Measurements from ENCODE around the gene ACAA2.

ACAA2 gene, protein sequence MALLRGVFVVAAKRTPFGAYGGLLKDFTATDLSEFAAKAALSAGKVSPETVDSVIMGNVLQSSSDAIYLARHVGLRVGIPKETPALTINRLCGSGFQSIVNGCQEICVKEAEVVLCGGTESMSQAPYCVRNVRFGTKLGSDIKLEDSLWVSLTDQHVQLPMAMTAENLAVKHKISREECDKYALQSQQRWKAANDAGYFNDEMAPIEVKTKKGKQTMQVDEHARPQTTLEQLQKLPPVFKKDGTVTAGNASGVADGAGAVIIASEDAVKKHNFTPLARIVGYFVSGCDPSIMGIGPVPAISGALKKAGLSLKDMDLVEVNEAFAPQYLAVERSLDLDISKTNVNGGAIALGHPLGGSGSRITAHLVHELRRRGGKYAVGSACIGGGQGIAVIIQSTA

DNA sequence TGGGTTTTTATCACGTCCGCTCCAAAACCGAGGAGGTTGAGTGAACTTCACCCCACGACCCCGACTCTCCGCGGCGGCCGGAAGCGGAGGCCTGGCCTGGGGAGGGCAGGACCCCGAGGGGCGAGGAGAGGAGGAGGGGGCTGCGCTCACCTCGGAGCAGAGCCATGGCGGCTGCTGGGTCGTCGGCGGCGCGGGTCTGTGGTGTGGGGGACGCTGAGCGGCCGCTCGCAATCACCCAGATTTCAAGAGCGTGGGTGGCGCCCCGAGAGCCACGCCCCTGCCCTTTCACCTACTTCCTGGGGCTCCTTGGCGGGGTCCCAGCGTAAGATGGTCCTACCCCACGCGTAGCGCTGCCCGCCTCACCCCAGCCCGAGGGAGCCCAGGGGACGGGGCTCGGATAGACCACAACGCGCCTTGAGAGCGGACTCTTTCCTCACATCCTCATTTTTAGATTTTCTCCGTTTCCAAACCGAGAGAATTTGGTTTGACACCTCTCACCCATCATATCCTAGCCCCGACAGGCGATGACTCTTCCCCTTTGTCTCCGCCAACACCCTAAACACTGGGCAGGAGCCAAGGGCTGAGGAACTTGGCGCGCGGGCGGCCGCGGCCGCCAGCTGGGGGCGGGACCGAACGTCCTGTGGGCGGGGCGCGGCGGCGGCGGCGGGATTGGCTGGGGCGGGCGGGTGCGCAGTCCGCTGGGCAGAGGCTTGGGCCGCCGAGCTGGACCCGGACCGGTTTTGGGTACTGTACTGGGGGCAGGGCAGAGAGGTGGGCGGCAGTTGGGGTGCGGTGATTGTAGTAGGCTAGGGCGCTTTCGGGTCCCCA is at the start of gene ACAA2:
ACAA2 (minus strand) TSS at position 215 of the 828 bp plus-strand sequence; CDS start at position 166, 49 bp downstream.
- peak; percentile 80 for DNase-seq

DNA sequence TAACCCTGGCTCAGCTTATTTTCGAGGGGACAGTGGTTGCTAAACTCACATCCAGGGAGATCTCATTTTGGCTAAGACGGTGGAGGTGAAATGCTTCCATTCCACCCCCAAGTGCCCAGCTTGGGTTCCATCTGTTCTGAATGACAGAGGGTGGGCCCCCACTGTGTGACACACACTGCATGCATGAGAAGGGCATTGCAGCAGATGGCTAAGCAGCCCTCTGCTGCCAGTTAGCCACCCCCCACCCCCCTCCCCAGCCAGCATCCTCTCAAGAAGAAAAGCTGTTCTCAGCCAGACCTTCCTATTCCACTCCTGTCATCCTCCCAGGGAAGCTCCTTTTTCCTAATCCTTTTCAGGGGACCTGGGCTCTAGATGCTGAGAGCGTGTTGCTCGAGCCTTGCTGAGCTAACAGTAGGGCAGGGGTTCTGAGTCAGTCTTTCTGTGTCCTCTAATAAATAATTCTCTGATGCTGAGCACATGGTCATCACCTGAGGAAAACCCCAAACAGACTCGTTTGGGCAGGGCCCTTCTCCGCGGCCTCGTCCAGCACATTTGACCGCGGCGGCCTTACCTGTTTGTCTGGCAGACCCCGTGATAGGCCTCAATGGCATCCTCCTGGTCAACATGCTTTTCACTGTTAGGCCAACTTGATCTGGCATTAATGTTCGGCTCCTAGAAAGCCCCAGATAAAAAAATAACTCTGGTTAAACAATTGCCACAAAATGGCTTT is 49.5 kb upstream of the ACAA2 start:
- no peak for DNase-seq

DNA sequence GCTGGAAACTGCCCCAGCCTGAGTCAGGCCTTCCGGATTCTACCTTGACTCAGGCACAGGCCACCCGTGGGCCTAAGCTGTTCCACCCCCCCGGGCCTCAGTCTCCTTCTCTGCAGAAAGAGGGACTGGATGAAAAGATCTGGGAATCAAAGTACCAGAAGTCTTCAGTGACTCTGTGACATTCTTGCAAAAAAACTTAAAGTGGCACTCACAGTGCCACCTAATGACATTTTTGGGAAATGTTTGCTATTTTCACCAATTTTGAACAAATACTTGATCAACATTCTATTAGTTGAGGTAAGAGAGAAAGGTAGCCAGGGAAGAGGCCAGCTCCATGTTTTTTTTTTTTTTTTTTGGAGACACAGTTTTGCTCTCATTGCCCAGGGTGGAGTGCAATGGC is 48.3 kb upstream of the ACAA2 start:
- DNase-seq = no peak

DNA sequence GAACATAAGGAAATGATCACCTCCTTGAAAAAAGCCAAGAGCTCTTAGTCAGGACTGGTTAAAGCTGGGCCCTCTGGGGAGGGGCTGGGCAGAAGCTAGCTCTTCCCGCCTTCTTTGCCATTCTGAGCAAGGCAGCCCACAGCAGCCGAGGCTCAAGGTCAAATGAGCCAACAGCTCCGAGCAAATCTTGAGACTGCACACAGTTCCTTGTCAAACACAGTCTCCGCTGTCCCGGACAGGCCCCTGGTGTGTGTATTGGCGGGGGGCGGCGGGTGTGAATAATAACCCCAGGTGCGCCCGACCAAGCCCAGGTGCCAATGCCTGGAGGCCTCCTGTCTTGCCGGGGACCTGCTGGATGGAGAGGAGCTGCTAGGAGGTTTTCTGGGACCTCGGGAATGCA is 46.4 kb upstream of the ACAA2 start:
- DNase-seq = no peak

DNA sequence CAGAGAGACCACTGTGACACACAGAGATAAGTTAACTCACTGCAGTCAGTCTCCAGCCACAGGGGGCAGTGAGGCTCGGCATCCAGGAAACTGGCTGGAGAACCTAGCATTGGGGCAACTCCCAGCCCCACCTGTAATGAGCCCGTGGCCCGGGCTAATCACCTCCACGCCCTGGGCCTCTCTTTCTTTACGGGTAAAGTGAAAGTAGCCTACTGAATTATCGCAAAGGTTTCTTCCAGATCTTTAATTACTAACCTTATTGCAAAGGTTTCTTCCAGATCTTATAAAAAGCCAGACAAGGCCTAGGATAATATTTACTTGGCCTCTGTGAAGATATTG is 45.7 kb upstream of the ACAA2 start:
- DNase-seq = no peak

DNA sequence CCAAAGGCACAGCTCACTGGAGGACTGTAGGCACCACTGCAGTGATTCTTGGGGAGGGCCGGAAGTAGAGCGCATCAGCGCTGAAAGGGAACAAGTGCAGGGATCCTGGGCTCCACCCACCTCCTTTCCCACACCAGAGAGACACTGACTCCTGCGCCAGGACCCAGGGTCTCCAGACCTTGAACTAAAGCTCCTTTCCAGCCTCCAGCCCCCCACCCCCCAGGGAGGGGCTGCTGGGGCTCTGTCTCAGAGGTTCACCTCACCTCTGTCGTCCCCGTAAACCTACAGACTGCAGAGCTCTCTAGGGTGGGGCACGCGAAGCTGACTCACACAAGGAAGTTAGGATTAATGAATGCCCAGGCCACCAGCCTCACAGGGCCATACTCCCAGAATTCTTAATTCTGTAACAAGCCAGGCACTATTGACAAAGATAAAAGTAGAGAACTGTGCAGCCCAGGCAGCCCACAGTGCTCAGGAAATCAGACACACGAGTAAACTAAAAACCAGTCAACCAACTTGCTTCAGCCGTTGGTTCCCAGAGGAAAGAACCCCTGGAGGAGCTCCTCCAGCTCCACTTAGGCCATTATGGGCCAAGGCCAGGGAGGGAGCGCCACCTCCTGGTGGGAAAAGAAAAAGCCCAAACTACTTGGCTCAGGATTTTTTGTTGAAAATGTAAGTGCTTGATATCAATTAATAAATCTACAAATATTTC is 45.1 kb upstream of the ACAA2 start:
- peak; percentile 61 for DNase-seq

DNA sequence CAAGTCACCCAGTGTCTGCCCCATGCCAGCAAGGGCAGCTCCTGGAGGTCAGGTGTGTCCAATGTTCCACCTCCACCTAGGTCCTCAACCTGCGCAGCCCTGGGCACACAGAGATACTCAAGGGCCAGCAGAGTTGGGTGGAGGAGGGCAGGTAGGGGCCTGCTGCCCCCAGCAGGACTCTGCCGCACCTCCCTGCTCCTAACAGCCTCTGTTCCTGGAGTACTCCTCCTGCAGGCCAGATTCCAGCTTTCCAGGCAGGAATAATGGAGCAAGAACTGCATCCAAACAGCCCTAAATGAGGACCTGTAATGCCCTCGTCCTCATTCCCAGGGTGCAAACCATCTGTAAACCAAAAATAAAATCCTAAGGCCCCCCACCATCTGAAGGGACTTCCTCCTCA is 44.4 kb upstream of the ACAA2 start:
- no peak for DNase-seq

DNA sequence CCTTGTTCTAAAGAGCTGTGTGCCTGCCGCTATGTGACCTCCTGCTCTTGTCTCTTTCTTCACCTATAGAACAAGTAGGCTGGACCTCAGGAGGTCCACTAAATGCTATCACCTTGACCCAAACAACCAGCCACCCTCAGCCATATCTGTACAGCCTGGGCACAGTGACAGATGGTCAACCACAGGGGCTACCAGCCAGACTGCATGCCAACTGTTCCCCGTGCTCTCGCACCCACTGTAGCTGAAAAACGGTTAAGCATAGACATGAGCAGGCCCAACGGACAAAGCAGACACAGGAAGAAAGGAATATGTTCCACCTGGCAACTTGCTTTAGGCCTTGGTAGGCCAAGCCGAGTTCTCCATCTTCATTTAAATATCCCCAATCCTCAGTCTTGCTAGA is 43.2 kb upstream of the ACAA2 start:
- DNase-seq = no peak

DNA sequence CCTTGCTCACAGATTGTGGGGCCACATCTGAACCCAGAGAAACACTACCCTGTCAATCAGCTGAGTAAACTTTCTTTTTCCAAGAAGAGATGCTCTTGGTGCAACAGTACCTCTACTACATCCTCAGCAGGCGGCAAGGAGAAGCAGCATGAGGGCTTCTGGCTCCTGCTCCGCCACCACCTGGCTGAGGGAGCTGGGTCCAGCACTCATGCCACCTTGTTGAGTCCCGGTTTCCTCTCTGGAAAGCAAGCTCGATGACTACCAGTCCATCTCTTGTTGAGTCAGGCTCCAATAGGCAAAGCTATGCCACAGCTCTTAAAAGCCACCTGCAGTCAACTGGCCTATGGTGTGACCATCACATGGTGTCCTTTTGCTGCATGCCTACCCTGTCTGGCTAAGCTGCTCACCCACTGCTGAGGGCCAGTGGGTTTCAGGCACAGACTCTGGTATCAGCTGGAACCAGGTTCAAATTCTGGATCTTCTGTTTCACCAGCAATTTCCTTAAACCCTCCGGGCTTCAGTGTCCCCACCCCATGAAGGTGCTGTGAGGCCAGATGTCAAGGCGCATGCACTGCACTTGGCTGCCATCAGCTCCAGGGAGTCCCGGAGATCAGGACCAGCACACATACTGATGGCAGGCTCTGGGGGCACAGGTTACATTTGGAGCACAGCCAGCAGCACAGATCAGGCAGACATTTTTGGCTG is 42.5 kb upstream of the ACAA2 start:
- no peak for DNase-seq

DNA sequence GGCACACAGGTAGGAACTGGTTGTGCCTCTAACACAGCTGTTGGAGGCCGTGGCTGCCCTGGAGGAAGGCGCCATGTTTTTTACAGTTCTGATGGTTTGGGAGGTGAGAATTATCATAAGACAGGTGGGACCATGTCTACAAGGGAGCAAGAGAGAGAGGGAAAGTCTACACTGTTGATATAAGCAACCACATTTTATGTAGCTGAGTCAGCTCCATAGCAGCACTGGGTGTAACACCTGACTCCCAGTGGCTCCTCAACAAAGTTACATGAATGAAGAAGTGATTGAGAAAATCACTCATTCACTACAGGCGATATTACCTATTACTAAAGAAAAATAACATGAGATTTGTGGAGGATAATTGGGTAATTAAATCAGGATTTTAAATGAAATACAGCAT is 41.3 kb upstream of the ACAA2 start:
- DNase-seq = no peak

DNA sequence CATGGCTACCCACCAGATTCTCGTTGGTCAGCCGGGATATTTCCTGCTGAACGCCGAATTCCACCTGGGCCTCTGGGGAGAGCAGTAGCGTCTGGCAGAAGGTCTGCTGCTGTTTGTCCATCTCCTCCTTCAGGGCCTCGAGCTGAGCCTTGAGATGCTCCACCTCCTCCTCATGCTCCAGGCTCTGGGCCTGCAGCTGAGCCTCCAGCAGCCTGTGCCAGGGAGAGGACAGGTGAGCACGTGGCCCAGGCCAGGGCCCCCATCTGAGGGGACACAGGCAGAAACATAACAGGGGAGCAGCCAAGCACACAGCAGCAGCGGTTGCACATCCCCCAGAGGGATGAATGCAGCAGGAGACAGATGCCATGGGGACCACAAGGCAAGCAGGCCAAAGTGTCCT is 40.1 kb upstream of the ACAA2 start:
- no peak for DNase-seq

DNA sequence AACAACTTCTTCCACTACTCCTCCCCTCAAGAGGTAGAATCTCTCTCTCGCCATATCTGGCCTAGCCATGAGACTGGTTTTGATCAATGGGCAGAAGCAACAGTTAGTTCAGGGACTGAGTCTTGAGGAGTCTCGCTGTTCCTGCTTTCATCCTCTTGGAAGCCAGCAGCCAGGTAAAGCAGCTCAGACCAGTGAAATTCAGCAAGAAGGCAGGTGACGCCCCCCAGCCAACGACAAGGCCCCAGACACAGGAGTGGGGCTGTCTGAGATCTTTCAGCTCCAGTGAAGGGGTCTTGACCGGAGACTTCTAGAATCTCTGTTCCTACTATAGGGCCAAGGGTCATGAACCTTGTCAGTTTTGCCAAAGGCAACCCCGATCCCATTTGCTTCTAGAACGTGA is 39.7 kb upstream of the ACAA2 start:
- no peak for DNase-seq

DNA sequence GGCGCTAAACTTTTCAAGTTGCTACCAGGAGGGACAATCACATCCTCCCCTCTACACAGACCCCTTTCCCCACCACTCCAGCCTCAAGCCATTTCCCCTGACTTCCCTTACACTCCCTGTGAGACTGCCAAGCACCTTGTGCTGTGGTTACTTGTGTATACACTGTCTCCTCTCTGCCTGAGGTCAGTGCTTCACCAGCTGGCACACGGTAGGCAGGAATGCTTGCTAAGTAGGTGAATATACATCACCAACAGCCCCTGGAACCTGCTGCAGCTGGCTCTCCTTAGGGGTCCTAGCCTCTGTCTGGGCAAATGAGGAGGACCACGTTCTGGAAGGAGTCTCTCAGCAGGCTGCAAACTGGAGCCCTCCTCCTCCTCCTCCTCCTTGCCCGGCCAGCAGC is 38.3 kb upstream of the ACAA2 start:
- no peak for DNase-seq

DNA sequence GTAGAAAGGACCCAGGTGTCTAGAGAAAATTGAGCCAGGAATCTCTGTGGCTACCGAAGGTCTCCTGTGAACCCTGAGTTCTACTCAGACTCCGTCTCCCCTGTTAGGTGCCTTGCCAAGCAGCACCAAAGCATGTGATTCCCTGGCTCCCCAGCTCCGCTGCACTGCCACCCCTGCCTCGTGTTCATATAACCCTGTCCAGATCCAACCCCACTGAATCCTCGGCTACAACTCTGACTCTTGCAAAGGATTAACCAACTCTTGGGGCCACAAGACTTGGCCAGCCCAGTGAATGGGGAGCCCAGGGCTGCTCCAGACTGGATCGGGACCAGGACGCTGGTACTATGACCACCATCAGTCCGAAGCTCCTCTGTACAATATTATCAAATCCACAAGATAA is 37.3 kb upstream of the ACAA2 start:
- no peak for DNase-seq

DNA sequence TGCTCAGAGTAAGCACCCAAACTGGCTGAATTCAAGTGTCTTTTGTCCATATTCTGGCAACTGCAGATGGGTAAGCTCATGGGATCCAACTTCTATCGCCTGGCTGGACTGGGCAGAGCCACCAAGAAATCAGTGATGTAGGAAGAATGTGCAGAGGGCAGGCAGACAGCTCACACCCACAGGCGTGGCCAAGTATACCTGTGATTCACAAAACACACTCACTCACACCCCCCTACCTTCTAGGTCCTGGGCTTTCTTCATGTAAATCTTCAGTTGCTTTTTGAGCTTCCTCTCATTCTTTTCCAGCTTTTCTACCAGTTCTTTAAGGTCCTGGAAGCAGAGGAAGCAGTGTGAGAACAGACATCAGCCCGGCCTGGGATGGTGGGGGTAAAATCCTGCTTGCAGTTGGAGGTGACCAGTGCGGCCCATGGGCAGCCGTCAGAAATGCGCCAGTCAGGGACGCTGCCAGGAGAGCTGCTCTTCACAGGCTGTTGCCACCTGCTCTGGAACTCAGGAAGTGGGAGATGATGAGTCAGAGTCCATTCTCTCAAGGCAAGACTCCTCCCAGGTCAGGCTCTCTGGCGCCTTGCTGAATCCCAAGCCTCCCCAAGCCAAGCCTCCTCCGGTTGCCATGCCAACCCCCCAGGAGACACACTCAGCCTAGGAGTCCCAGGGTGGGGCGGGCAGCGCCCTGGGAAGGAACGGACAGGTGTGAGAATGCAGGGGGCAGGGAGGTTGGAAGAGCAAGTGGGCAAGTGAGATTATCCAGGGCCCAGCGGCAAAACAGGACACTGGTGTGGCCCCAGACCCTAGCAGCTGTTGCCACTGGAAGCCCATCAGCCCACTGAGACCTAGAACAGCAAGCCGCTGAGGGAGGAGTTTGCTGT is 36.2 kb upstream of the ACAA2 start:
- DNase-seq = peak; percentile 66

DNA sequence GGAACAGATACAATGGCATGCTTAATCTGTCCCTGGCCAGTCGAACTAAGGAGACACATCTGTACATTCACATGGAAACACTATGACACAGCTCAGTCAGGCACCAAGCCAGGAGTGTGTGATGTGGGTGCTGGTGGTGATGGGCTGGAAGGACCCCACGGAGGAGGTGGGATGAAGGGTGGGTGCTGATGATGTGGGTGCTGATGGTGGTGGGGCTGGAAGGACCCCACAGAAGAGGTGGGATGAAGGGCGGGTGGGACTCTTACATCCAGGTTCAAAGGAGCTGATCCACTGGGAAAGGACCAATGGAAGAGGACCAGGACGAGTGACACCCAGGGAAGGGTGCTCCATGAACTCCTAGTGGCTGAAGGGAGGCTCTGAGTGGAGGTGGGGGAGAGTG is 34.8 kb upstream of the ACAA2 start:
- no peak for DNase-seq

DNA sequence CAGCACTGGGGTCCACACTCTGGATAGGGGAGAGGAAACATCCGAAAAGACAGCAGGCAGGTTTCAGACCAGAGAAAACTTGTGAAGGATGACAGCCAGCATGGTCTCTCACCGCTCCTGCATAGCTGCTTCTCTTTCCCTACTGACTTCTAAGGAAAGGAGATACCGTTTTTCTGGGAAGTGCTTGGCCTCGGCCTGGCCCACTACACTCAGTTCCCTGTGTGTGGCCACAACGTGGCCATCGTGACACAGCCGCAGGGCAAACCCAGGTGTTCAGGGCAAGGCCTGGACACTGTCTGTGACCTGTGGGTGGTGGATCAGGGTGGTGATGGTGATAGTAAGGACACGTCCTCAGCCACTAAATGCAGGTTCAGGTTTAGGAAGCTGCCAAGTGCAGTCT is 34.2 kb upstream of the ACAA2 start:
- DNase-seq = no peak

DNA sequence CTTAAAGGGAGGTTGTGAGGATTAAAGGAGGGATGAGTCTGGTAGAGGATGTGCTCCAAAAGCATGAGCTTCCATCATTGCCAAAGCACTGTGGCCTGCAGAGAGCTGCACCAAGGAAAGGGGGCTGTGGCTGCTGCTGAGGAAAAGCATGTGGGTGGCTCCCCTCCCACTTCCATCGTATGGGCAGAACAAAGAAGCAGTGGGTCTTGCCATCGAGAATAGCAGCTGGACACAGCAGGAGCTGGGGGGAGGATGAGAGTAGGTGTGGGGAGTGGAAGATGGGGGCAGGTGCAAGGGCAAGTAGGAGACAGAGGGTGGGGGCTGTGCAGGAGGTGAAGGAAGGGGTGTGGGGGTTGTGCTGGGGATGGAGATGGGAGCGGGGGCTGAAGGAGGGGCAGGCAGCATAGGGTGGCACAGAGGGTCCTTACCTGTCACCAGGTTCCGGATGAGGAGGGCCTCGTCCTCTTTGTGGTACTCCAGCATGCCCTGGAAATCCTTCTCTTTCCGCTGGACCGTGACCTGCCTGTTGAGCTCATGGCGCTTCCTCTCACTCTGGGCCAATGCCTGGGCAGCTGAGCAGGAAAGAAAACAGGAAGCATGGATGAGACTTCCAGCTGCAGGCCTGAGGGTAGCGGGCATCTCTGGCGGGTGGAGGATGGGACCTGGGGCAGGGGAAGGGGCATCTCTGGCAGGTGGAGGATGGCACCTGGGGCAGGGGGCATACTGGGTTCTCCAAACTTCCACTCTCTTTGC is 33.6 kb upstream of the ACAA2 start:
- no peak for DNase-seq

DNA sequence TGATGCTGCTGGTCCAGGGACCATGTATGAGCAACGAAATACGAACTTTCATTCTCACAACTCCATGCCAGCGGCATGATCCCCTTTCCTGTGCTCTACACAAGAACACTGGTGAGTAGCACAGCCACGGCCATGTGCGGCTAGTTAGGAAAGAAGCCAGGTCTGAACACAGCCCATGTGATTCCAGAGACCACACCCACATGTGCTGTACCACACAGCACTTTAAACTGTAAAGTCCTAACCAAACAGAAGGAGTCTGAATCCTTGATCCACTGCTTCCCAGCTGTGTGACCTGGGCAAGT is 33.0 kb upstream of the ACAA2 start:
- no peak for DNase-seq

DNA sequence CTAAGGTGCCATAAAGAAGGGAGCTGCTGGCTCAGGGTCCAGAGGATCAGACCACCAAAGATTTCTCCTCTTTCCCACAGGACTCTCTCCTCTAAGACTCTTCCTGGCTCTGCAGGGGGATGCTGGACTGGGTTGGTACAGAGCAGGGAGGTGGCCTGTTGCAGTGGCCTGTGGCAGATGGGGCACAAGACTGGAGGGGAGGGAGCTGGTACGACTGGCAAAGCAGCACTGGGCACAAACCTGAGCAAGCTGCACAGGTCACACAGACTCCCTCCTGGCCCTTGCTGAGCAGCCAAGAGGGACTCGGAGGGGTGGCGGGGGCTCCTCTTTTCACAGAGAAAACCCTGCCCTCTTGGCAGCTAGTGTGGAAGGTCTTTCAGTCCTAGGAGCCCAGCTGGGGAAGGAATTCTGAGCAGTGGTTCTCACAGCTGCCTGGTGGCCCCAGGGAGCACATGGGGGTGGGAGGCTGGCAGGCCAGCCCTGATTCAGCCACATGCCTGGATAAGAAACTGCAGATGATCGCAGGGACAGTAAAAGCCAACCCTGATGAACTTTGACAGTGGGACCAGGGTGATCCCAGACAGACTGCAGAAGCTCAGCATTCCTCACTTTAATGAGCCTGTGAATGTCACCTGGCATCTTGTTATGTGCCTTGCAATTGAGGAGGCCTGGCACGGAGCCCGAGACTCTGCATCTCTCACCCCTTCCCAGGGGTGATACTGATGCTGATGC is 32.5 kb upstream of the ACAA2 start:
- DNase-seq = no peak
